ENCODE measurements around the gene ATXN1. TPM values are rescaled to one million over a fixed set of nuclear protein-coding genes. Genes with fewer than 3 reads are reported as not detected.

The ATXN1 gene
- total RNA-seq, 4 donors from 2014 or later, result 42.4 to 74.9 (median 52.1) TPM

DNA sequence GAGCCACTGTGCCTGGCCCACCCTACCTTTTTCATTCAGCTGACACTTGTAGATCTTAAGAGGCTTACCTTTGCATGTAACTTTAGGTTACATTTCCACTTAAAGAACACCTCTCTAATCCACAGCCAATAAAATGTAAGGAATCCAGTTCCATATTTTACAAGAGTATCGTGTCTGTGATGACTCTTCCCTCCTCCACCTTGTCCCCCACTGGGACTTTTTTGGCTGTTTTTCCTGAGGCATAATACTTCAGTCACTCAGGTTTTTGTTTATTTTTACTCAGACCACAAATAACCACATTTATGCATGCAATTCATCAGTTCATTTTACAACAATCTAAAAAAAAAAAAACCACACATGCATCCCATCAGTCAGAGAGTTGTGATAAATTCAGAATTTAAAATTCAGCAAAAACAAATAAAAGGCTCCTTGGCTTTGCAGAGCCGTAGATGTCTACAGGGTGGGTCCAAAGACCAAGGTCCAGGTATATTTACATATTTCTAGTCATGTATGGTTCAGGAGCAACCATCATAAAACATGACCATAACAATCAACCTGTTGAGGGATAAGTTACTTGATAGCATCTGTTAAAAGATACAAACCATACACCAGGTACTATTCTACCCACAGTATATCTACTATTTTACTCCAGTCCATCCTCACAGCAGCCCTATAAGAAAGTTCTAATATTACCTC, 9.9 kb downstream of the ATXN1 start:
- Histone ChIP-seq H3K27me3 (no peaks in the 10 kb centered on the region), H3K4me1 (peaks cover 39 to 59% (median 53%) of the 10 kb centered on the region in 4 donors), H3K4me3 (no peak overlapping the region), H3K36me3 (no peaks in the 10 kb centered on the region), H3K9me3 (no peaks in the 10 kb centered on the region), H3K27ac (replicated peaks in 1 of 4) (no peak overlapping the region)
- 87% methylated on average over 2 of the region's 2 CpGs for WGBS
- intact Hi-C loops (cut with DNase I), result no loop called here
- TF ChIP-seq EP300 (IDR thresholded peaks at IDR 0.05) (no peak), POLR2AphosphoS5 (IDR thresholded peaks at IDR 0.05) (no peak), POLR2A (IDR thresholded peaks at IDR 0.05; ENCODE audit: low read depth) (no peak)
- TF ChIP-seq, protein P1, sequence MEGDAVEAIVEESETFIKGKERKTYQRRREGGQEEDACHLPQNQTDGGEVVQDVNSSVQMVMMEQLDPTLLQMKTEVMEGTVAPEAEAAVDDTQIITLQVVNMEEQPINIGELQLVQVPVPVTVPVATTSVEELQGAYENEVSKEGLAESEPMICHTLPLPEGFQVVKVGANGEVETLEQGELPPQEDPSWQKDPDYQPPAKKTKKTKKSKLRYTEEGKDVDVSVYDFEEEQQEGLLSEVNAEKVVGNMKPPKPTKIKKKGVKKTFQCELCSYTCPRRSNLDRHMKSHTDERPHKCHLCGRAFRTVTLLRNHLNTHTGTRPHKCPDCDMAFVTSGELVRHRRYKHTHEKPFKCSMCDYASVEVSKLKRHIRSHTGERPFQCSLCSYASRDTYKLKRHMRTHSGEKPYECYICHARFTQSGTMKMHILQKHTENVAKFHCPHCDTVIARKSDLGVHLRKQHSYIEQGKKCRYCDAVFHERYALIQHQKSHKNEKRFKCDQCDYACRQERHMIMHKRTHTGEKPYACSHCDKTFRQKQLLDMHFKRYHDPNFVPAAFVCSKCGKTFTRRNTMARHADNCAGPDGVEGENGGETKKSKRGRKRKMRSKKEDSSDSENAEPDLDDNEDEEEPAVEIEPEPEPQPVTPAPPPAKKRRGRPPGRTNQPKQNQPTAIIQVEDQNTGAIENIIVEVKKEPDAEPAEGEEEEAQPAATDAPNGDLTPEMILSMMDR (IDR thresholded peaks at IDR 0.05), result no peak
- DNase-seq (ENCODE audit: extremely low spot score), result no peak

DNA sequence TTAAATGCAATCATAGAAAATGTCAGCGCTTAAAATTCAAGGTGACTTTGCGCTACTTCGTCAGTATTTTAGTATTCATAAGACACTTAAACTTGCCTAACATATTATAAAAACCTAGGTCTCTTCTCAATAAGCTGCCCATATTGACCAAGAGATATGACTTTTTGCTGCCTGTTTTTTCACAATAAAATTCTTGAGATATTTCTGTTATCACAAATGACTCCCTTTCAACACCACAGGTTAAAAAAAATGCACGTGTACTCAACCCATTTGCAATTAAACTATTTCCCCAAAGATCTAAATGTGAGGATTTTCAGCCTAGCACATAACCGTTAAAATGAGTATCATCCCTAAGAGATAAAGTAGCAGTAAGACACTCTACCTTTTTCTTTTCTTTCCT, 10.7 kb downstream of the ATXN1 start:
- Histone ChIP-seq H3K4me3 (no peak overlapping the region), H3K9me3 (no peaks in the 10 kb centered on the region), H3K27me3 (no peaks in the 10 kb centered on the region), H3K4me1 (peaks cover 41 to 63% (median 58%) of the 10 kb centered on the region in 4 donors), H3K36me3 (no peaks in the 10 kb centered on the region), H3K27ac (replicated peaks in 1 of 4) (no peak overlapping the region)
- no peak for DNase-seq (ENCODE audit: extremely low spot score)
- no peak for TF ChIP-seq POLR2A (IDR thresholded peaks at IDR 0.05; ENCODE audit: low read depth)
- TF ChIP-seq POLR2AphosphoS5 (IDR thresholded peaks at IDR 0.05), result no peak
- no peak for TF ChIP-seq EP300 (IDR thresholded peaks at IDR 0.05)
- TF ChIP-seq, protein P1 (IDR thresholded peaks at IDR 0.05), result no peak
- 97% methylated on average over 5 of the region's 5 CpGs for WGBS
- intact Hi-C loops (cut with DNase I), result no loop called here

DNA sequence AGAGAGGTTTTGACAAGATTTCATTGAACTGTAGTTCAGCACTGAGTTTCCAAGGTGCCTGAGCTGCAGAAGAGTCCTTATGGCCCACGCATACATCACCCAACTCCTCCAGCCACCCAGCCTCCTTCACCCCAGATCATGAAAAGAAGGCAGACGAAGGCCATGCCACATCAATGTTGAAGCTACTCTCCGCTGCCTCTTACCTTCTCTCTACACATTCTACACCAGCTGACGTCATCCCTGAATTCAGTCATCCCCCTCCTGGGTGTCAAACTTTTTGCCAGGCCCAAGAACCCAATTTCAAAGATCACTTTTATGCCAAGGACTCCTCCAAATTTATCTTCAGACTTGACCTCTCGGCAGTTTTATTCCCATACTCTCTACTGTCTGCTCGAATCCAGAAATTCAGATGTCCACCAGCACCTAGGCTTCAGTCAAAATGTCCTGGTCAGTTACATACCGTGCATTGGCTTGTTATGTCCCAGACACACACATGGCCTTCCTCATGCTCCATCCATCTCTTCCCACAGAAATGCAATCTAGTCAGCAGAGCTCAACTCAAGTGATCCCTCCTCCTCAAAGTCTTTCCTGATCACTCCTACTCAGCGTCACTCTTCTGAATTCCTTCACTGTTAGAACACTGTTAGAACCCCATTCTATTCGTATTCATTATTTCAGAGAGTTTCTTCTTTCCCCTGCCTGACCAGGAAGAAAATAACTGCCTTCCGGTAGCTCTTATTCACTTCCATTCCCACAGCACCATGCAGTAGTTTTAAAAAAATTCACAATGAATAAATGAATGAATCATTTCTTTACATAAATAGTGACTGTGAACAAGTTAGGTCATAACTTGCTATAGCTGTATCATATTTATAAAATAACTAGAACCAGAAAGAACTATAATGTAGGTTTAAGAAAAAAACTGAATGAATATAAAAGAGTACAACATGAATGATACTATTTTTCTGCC, 11.5 kb downstream of the ATXN1 start:
- H3K4me1 ChIP-seq, result peaks cover 38 to 61% (median 55%) of the 10 kb centered on the region in 4 donors
- WGBS, result 95% methylated on average over 10 of the region's 10 CpGs
- H3K27me3 ChIP-seq, result no peaks in the 10 kb centered on the region
- TF ChIP-seq EP300 (IDR thresholded peaks at IDR 0.05), result no peak
- TF ChIP-seq, protein P1 (IDR thresholded peaks at IDR 0.05), result no peak
- no peaks in the 10 kb centered on the region for H3K36me3 ChIP-seq
- DNase-seq (ENCODE audit: extremely low spot score), result no peak
- H3K4me3 ChIP-seq, result no peak overlapping the region
- no peaks in the 10 kb centered on the region for H3K9me3 ChIP-seq
- no peak overlapping the region for H3K27ac ChIP-seq (replicated peaks in 1 of 4)
- intact Hi-C loops (cut with DNase I), result no loop called here

DNA sequence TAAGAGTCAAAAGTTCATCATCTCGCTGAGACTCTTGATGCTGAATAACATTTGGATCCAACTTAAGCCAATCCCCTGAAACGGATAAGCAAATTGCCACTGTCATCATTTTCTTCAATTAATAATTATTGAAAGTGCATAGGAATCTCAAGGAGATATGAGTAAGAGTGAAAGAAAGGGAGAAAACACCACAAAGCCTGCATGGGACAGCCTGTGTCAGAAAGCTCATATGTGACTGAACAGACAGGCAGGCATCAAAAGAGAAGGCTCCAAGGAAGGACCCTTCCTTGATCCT, 13.3 kb downstream of the ATXN1 start:
- intact Hi-C loops (cut with DNase I), result no loop called here
- 75% methylated on average over 2 of the region's 2 CpGs for WGBS
- DNase-seq (ENCODE audit: extremely low spot score), result no peak
- Histone ChIP-seq H3K27ac (replicated peaks in 1 of 4) (peak overlapping the region; percentile 7 to 56 (median 24)), H3K9me3 (no peaks in the 10 kb centered on the region), H3K27me3 (no peaks in the 10 kb centered on the region), H3K4me1 (peaks cover 42 to 56% (median 52%) of the 10 kb centered on the region in 4 donors), H3K36me3 (no peaks in the 10 kb centered on the region), H3K4me3 (no peak overlapping the region)
- TF ChIP-seq POLR2AphosphoS5 (IDR thresholded peaks at IDR 0.05) (no peak), EP300 (IDR thresholded peaks at IDR 0.05) (no peak), POLR2A (IDR thresholded peaks at IDR 0.05; ENCODE audit: low read depth) (no peak)
- TF ChIP-seq, protein P1 (IDR thresholded peaks at IDR 0.05), result no peak
